B cell (primary cell): Measurements from ENCODE around the gene MGAT4C. TPM values are rescaled to one million over a fixed set of nuclear protein-coding genes. Genes with fewer than 3 reads are reported as not detected.

Experiments
- ATAC-seq: fragments of 200-7000 bp; cut with Tn5 transposase; one replicate; pipeline ENCODE4 v1.10.0; 2021; ENCODE audit warnings: low read depth, mild to moderate bottlenecking, moderate number of reproducible peaks, moderate library complexity
- CTCF ChIA-PET: fragments of 350-600 bp; sonication (Branson Sonifier 250); formaldehyde crosslinking; loops from one replicate; lab custom pipeline; 2021; ENCODE audit warnings: antibody characterized with exemption, inconsistent platforms; lab: Charles Lee
- POLR2A ChIA-PET: fragments of 350-600 bp; sonication (Branson Sonifier 250); formaldehyde crosslinking; loops from one replicate; lab custom pipeline; 2021; ENCODE audit warnings: antibody characterized with exemption; lab: Charles Lee
- DNase-seq: peaks from one replicate; pipeline ENCODE4 v3.0.0; 2013
- H2AFZ ChIP-seq: 2 replicates; pipeline ENCODE4 v1.6.1; 2012; ENCODE audit warnings: mild to moderate bottlenecking, low read depth, low read length; ENCODE audit not compliant: insufficient read depth, poor library complexity, severe bottlenecking
- H3K27ac ChIP-seq, 2 donors: 1 replicate in 1 of 2; 2 replicates in 1 of 2; pipeline ENCODE4 v1.5.1; 2012 to 2013; ENCODE audit warnings: low read length in 2 of 2, mild to moderate bottlenecking in 2 of 2, moderate library complexity in 1 of 2
- H3K27me3 ChIP-seq, 4 experiments: fragments of 200-600 bp in 1 of 4; sonication (generic) in 1 of 4; replicated peaks in 1 of 4; 1 replicate in 2 of 4; 2 replicates in 2 of 4; pipeline versions ENCODE4 v1.6.1 to v1.7.0; 2013 to 2016; ENCODE audit warnings: low read length in 3 of 4, mild to moderate bottlenecking in 2 of 4, mixed read lengths in 1 of 4, moderate library complexity in 1 of 4; ENCODE audit not compliant: insufficient read depth in 4 of 4, control insufficient read depth in 3 of 4; ENCODE audit errors: control extremely low read depth in 1 of 4
- H3K36me3 ChIP-seq, 2 experiments: replicated peaks in 1 of 2; 1 replicate in 1 of 2; 2 replicates in 1 of 2; pipeline versions ENCODE4 v1.6.1 to v1.7.1; 2013; ENCODE audit warnings: low read length in 1 of 2; ENCODE audit not compliant: insufficient read depth in 2 of 2, control insufficient read depth in 1 of 2; ENCODE audit errors: control extremely low read depth in 1 of 2, extremely low read depth in 1 of 2
- H3K4me1 ChIP-seq, 2 donors: fragments of 200-600 bp in 1 of 2; sonication (generic) in 1 of 2; 1 replicate in 1 of 2; 2 replicates in 1 of 2; pipeline versions ENCODE4 v1.5.1 to v1.6.1; 2013 to 2017; ENCODE audit warnings: low read length in 2 of 2; ENCODE audit not compliant: control insufficient read depth in 2 of 2, insufficient read depth in 2 of 2
- H3K4me2 ChIP-seq: replicated peaks from 2 replicates; pipeline ENCODE3; 2012; ENCODE audit warnings: mild to moderate bottlenecking, low read depth, low read length; ENCODE audit not compliant: poor library complexity, severe bottlenecking
- H3K4me3 ChIP-seq, 5 experiments: fragments of 200-600 bp in 1 of 5; sonication (generic) in 1 of 5; 1 replicate in 3 of 5; 2 replicates in 2 of 5; pipeline versions ENCODE4 v1.5.1 to v1.7.0; 2011 to 2016; ENCODE audit warnings: low read length in 4 of 5, mild to moderate bottlenecking in 4 of 5, low read depth in 2 of 5, control low read depth in 1 of 5, moderate library complexity in 1 of 5; ENCODE audit not compliant: insufficient read depth in 1 of 5; ENCODE audit errors: control extremely low read depth in 1 of 5, extremely low read depth in 1 of 5
- H3K79me2 ChIP-seq: fragments of 200-600 bp; sonication (generic); one replicate; pipeline ENCODE4 v1.6.0; 2016; ENCODE audit warnings: low read length; ENCODE audit not compliant: control insufficient read depth, insufficient read depth
- H3K9ac ChIP-seq: fragments of 200-600 bp; sonication (generic); 2 replicates; pipeline ENCODE4 v1.6.1; 2017; ENCODE audit warnings: mild to moderate bottlenecking, low read length, moderate library complexity
- H3K9me3 ChIP-seq, 3 donors: one replicate each; pipeline versions ENCODE4 v1.6.1 to v1.7.1; 2013; ENCODE audit warnings: low read length in 2 of 3; ENCODE audit not compliant: control insufficient read depth in 2 of 3, insufficient read depth in 1 of 3; ENCODE audit errors: control extremely low read depth in 1 of 3
- H4K20me1 ChIP-seq: 2 replicates; pipeline ENCODE4 v1.6.0; 2012; ENCODE audit warnings: mild to moderate bottlenecking, low read length; ENCODE audit not compliant: insufficient read depth, control insufficient read depth, poor library complexity, severe bottlenecking
- H3K27ac Mint-ChIP-seq: one replicate; pipeline ENCODE4 v1.8.0; 2021; ENCODE audit warnings: mixed read lengths
- H3K27me3 Mint-ChIP-seq: one replicate; pipeline ENCODE4 v1.8.0; 2021; ENCODE audit warnings: mixed read lengths
- H3K4me1 Mint-ChIP-seq: one replicate; pipeline ENCODE4 v1.8.0; 2021; ENCODE audit warnings: mixed read lengths
- H3K4me3 Mint-ChIP-seq: one replicate; pipeline ENCODE4 v1.8.0; 2021; ENCODE audit warnings: mixed read lengths
- H3K9me3 Mint-ChIP-seq: one replicate; pipeline ENCODE4 v1.8.0; 2022; ENCODE audit warnings: mixed read lengths; ENCODE audit not compliant: insufficient read depth
- EZH2 ChIP-seq: IDR thresholded peaks from 2 replicates; pipeline ENCODE4 v1.6.1; 2012; ENCODE audit warnings: borderline replicate concordance, low read depth, mild to moderate bottlenecking, moderate library complexity, low read length; ENCODE audit not compliant: insufficient read depth, poor library complexity, severe bottlenecking
- WGBS: methylation state at CpG from one replicate; pipeline ENCODE4 v1.1.5; 2013; ENCODE audit warnings: missing lambda C conversion rate; ENCODE audit not compliant: insufficient coverage; 5-methylcytosine and 5-hydroxymethylcytosine counted together
- intact Hi-C: fragments of 100-400 bp; cut with micrococcal nuclease; formaldehyde crosslinking; loops from one replicate; pipeline ENCODE4 v1.10.0; 2022
- polyA plus RNA-seq: library from polyadenylated mRNA; depleted of rRNA; stranded (reverse); fragments of >200 nt; gene quantifications from 2 replicates; pipeline ENCODE4 v1.2.3, GENCODE V29; 2012
- total RNA-seq, 2 donors: library from RNA; stranded (reverse); fragments of 120-200 nt in 1 of 2; gene quantifications; 1 replicate in 1 of 2; 2 replicates in 1 of 2; pipeline versions ENCODE4 v1.2.3 to v1.2.4, GENCODE V29; 2013 to 2022
- TF ChIP-seq, protein P1 (sequence below): fragments of 200-600 bp; IDR thresholded peaks from one replicate; pipeline ENCODE4 v1.8.0; 2022; ENCODE audit warnings: antibody characterized with exemption, mild to moderate bottlenecking

The MGAT4C gene
- total and polyA plus RNA-seq, 2 donors (not counting 1 experiment from before 2014, with no cell fraction given), result not detected

DNA sequence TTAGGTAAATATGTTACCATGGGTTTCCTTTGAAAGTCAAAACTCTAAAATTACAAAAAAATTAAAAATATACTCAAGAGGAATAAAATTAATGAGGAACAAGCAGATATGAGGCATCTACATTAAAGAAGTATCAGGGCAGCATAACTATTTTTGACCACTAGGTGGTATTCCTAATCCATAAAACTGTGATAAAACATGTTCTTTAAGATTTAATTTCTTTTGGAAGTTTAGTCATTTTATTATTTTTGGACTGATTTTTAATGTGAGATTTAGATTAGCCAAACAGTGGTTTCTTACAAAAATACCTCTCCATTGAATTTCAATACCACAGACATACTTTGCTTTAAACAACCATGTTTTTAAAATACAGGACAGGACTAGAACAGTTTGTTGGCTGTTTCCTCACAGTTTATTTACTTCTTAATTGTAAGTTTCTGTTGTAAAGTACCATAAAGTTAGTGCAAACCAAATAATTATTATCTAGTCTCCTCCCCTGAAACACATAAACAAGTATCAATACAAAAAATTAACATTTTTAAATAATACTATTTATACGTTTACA, 332.3 kb downstream of the MGAT4C start:
- Mint-ChIP-seq H3K27me3 (no peaks in the 10 kb centered on the region), H3K27ac (no peak overlapping the region), H3K4me1 (no peaks in the 10 kb centered on the region), H3K9me3 (no peaks in the 10 kb centered on the region), H3K4me3 (no peak overlapping the region)
- ChIA-PET CTCF (no interaction called here), POLR2A (no interaction called here)
- intact Hi-C loops, result loop anchor here (5.0 kb wide), 1 partner anchor 1923 kb away; no protein-coding TSS in a partner anchor
- Histone ChIP-seq H3K27ac (no peak overlapping the region), H3K9ac (no peak overlapping the region), H3K79me2 (no peaks in the 10 kb centered on the region), H3K4me2 (no peak overlapping the region), H3K4me1 (no peaks in the 10 kb centered on the region), H3K4me3 (no peak overlapping the region), H3K36me3 (no peaks in the 10 kb centered on the region), H4K20me1 (no peaks in the 10 kb centered on the region), H3K27me3 (no peaks in the 10 kb centered on the region), H2AFZ (no peak overlapping the region), H3K9me3 (no peaks in the 10 kb centered on the region)
- no CpG with 5 or more reads among the region's 1 CpG for WGBS
- ATAC-seq (no peak), DNase-seq (no peak)
- TF ChIP-seq, protein P1, sequence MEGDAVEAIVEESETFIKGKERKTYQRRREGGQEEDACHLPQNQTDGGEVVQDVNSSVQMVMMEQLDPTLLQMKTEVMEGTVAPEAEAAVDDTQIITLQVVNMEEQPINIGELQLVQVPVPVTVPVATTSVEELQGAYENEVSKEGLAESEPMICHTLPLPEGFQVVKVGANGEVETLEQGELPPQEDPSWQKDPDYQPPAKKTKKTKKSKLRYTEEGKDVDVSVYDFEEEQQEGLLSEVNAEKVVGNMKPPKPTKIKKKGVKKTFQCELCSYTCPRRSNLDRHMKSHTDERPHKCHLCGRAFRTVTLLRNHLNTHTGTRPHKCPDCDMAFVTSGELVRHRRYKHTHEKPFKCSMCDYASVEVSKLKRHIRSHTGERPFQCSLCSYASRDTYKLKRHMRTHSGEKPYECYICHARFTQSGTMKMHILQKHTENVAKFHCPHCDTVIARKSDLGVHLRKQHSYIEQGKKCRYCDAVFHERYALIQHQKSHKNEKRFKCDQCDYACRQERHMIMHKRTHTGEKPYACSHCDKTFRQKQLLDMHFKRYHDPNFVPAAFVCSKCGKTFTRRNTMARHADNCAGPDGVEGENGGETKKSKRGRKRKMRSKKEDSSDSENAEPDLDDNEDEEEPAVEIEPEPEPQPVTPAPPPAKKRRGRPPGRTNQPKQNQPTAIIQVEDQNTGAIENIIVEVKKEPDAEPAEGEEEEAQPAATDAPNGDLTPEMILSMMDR, result peak; percentile 56
- TF ChIP-seq EZH2, result no peak

DNA sequence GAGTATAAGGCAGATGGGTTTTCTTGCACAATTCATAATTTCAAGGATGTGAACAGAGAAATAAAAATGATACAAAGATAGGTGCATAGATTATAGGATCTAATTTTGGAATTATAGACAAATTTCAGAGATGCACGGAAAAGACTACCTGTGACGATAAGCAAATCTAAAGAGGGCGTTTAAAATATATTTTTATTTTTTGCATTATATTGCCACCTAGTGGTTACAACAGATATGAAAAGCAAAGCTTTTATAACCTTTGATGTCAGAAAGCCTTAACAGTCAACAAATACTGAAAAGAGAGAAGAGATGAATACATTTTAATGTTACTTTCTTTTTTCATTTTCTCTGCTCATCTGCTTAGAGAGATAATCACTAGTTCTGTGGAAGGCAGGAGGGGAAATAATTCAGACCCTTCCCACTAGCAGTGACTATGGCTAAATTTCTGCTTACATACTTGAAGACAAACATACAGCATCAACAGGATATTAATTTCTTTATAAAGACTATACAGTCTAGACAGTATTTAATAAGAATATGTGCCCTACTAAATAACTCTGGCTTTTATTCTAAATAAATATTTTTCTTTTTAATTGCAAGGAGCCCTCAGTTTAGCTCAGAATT, 335.8 kb downstream of the MGAT4C start:
- H3K9me3 ChIP-seq, result no peaks in the 10 kb centered on the region
- DNase-seq (peak; percentile 19), ATAC-seq (no peak)
- H3K4me1 ChIP-seq, result no peaks in the 10 kb centered on the region
- CTCF ChIA-PET, result interaction anchor here (0.8 to 2.5 kb wide), 5 partner anchors 9 to 1045 kb away, joined by 3 to 15 read pairs (median 3); no protein-coding TSS in a partner anchor
- no peak overlapping the region for H3K27ac ChIP-seq
- H3K36me3 ChIP-seq, result no peaks in the 10 kb centered on the region
- no peak overlapping the region for H3K4me2 ChIP-seq
- no CpG with 5 or more reads among the region's 3 CpGs for WGBS
- no peak overlapping the region for H3K9ac ChIP-seq
- H3K27me3 Mint-ChIP-seq, result no peaks in the 10 kb centered on the region
- no peak overlapping the region for H2AFZ ChIP-seq
- H3K27ac Mint-ChIP-seq, result no peak overlapping the region
- no peak overlapping the region for H3K4me3 ChIP-seq
- no peaks in the 10 kb centered on the region for H3K4me1 Mint-ChIP-seq
- TF ChIP-seq EZH2, result no peak
- TF ChIP-seq, protein P1, result peak; percentile 85
- intact Hi-C loops, result loop anchor here (5.0 kb wide), 1 partner anchor 1927 kb away; no protein-coding TSS in a partner anchor
- no peak overlapping the region for H3K4me3 Mint-ChIP-seq
- POLR2A ChIA-PET, result no interaction called here
- no peaks in the 10 kb centered on the region for H3K9me3 Mint-ChIP-seq
- no peaks in the 10 kb centered on the region for H3K27me3 ChIP-seq
- H4K20me1 ChIP-seq, result no peaks in the 10 kb centered on the region
- no peaks in the 10 kb centered on the region for H3K79me2 ChIP-seq
